ES-I3 (cell line): Measurements from ENCODE around the gene MRTFB.

ENCODE experiments used
- H3K36me3 ChIP-seq: 2 replicates; pipeline ENCODE4 v1.6.1; 2013; ENCODE audit warnings: mild to moderate bottlenecking, low read length, control low read depth, moderate library complexity; ENCODE audit not compliant: insufficient read depth
- H3K4me1 ChIP-seq: 2 replicates; pipeline ENCODE4 v1.6.1; 2013; ENCODE audit warnings: mild to moderate bottlenecking, control low read depth, low read length; ENCODE audit not compliant: insufficient read depth
- H3K9ac ChIP-seq: 2 replicates; pipeline ENCODE4 v1.6.1; 2013; ENCODE audit warnings: low read depth, mild to moderate bottlenecking, low read length, moderate library complexity
- H3K9me3 ChIP-seq: 2 replicates; pipeline ENCODE4 v1.6.1; 2013; ENCODE audit warnings: mild to moderate bottlenecking, low read length, moderate library complexity; ENCODE audit not compliant: control insufficient read depth, insufficient read depth

Gene MRTFB

DNA sequence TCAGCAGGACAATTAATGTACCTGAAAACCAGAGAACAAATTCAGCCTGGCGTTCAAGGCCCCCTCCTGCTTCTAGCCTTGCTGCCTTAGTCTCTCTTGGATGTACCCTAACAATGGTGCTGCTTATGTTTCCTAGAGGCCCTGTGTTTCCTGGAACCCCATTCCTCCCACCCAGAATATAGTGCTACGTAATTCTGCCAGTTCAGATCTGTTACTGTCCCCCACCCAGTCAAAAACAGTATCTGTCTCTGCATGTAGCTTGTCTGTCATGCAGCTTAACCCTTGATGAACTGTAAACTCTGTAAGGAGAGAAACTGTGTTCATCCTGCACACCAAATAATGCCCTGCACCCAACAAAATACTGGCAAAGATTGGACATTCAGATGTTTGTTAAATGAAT is 6.8 kb downstream of the MRTFB start:
- Histone ChIP-seq H3K9me3 (no peaks in the 10 kb centered on the region), H3K4me1 (no peaks in the 10 kb centered on the region), H3K36me3 (0 out of 2 replicates have a peak, but pooled peaks cover 3% of the 10 kb centered on the region), H3K9ac (no peak overlapping the region)

DNA sequence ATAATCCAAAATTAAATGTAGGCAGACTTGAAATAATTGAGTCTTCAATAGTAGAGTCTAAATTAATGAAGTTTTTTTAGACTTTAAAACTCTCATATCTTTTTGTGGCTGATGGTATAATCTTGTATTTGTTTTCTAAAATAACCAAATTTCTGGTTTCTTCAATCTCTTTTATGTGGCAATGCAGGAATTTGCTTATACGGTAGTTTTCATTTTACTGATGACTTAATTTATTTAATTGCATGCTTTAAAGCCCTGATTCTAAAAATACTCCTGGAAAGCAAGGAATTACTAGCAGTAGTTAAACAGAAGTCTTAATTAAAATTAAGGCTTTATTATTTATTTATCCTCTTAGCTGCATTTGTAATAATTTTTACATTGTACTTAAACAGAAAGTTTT is 15.4 kb downstream of the MRTFB start:
- no peaks in the 10 kb centered on the region; the same call in 1 of the 2 replicates for H3K36me3 ChIP-seq
- no peak overlapping the region for H3K9ac ChIP-seq
- peaks cover 5% of the 10 kb centered on the region; the same call in 1 of the 2 replicates for H3K4me1 ChIP-seq
- no peaks in the 10 kb centered on the region for H3K9me3 ChIP-seq

DNA sequence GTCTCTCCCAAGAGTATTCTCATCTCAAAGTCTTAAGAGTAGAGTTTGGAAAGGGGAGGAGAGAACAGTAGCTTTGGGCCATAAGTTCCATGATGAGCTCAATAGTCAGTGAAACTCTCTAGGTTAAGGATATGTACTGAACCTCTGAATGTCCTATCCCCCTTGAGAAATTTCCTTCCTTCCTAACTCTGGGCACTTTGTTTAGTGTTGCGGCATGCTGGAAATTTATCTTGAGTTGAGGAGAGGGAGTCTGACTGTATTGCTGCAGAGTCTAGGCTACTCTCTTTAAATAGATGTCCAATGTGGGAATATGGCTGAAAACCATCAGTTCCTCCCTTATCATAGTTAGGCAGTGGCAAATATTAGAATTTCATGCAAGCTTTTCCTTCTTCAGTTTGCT is 16.1 kb downstream of the MRTFB start:
- Histone ChIP-seq H3K9ac (no peak overlapping the region), H3K36me3 (no peaks in the 10 kb centered on the region; the same call in 1 of the 2 replicates), H3K4me1 (peaks cover 5% of the 10 kb centered on the region; the same call in 1 of the 2 replicates), H3K9me3 (no peaks in the 10 kb centered on the region)

DNA sequence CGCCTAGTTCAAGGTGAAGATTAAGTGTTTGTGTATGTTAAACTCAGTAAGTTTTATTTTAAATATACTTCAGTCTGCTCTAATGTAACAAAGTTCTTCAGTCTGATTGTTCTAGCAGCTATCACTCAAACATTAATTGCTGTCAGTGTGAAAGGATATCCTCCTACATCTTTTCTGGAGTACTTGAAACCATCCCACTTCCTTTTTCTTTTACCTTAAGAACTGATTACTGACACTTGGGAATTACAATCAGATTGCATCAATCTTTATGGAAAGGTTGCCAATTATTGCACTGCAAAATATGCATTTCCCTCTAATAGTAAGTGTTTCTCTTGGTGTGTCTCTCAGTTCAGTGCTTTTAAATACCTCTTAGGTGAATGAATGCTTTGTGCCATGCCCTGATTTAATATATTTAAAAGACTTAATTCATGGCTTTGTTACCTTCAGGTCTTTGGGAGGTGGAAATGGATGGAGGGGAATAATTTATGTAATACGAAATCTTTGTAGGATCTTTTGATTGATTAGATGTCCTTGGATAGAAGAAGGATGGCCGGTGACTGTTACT is 16.6 kb downstream of the MRTFB start:
- peaks cover 5% of the 10 kb centered on the region; the same call in 1 of the 2 replicates for H3K4me1 ChIP-seq
- H3K9me3 ChIP-seq, result no peaks in the 10 kb centered on the region
- H3K9ac ChIP-seq, result no peak overlapping the region
- no peaks in the 10 kb centered on the region; the same call in 1 of the 2 replicates for H3K36me3 ChIP-seq

DNA sequence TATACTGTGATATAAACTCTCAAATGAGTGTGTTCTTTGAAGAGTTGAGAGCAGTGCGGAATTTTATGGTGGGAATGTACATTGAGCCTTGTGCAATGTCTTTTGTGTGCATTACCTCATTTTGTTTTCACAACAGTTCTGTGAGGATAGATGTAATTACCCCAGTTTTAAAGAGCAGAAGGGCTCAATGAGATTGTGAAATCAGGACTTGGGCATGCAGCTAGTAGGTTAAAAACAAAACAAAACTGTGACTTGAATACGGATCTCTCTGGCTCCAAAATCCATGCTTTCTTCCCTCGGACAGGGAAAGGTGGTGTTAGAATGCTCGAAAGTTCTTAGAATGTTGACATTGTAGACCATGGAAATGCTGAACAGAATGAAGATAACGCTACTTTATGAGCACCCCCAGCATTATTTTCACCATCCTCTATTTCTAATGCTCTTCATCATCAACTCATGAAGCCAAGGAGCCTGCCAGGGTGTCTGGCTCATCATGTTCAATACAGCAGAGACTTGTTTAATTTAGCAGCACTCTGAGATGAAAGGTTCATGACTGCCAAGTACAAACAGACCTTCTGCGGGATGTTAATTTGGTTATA is 17.1 kb downstream of the MRTFB start:
- Histone ChIP-seq H3K36me3 (no peaks in the 10 kb centered on the region; the same call in 1 of the 2 replicates), H3K4me1 (peaks cover 5% of the 10 kb centered on the region; the same call in 1 of the 2 replicates), H3K9me3 (no peaks in the 10 kb centered on the region), H3K9ac (no peak overlapping the region)

DNA sequence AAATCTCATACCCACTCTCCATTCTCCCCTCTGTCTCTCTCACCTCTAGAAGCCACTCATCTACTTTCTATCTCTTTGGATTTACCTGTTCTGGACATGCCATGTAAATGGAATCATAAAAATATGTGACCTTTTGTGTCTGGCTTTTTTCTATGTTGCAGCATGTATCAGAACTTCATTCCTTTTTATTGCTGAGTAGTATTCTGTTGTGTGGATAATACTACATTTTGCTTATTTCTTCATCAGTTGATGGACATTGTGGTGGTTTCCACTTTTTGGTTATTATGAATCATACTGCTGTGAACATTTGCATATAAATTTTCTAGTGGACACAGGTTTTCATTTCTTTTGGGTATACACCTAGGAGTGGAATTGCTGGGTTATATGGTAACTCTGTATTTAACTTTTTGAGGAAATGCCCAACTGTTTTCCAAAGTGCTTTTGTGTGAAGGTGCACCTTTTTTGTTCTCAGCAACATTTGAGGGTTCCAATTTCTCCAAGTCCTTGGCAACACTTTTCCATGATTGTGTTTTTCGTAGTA is 18.2 kb downstream of the MRTFB start:
- Histone ChIP-seq H3K9ac (no peak overlapping the region), H3K4me1 (peaks cover 5% of the 10 kb centered on the region; the same call in 1 of the 2 replicates), H3K9me3 (no peaks in the 10 kb centered on the region), H3K36me3 (no peaks in the 10 kb centered on the region; the same call in 1 of the 2 replicates)

DNA sequence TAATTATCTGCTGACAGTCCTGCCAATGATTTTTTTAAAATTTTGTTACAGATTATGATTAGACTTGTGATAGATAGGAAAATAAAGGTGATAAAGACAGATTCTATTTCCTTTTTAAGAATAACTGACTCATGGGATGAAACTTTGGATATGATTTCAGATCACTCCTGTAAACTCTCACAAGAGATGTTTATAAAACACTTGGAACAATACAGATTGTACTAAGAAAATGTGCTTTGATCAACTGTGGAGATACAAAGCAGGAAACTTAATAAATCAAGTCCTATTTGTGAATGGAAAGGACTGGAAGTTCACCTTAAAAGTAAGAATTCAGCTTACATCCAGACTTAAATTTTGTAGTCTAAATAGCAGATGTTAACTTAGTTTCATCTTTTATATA is 21.4 kb downstream of the MRTFB start:
- Histone ChIP-seq H3K9ac (no peak overlapping the region), H3K4me1 (peaks cover 10% of the 10 kb centered on the region; the same call in 1 of the 2 replicates), H3K9me3 (no peaks in the 10 kb centered on the region), H3K36me3 (no peaks in the 10 kb centered on the region)

DNA sequence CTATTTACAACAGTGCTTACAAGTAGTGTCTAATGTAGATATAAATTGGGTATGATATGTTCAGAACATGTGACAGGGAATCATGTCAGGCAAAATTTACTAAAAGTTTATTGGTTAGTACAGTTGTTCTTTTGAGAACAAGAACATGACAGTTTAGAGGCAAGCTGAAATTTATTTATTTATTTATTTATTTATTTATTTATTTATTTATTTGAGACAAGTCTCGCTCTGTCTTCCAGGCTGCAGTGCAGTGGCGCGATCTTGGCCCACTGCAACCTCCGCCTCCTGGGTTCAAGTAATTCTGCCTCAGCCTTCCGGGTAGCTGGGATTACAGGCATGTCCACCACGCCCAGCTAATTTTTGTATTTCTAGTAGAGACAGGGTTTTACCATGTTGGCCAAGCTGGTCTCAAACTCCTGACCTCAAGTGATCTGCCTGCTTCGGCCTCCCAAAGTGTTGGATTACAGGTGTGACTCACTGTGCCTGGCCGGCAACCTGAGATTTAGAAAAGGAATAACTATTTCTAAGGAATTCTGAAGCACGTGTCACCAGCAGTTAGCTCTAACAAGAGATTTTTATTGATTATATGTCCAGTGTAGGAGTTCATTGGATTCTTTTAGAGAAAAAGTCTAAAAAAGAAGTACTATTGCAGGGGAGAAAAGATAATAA is 24.9 kb downstream of the MRTFB start:
- no peaks in the 10 kb centered on the region for H3K36me3 ChIP-seq
- no peak overlapping the region for H3K9ac ChIP-seq
- peaks cover 5% of the 10 kb centered on the region; the same call in 1 of the 2 replicates for H3K4me1 ChIP-seq
- no peaks in the 10 kb centered on the region for H3K9me3 ChIP-seq

DNA sequence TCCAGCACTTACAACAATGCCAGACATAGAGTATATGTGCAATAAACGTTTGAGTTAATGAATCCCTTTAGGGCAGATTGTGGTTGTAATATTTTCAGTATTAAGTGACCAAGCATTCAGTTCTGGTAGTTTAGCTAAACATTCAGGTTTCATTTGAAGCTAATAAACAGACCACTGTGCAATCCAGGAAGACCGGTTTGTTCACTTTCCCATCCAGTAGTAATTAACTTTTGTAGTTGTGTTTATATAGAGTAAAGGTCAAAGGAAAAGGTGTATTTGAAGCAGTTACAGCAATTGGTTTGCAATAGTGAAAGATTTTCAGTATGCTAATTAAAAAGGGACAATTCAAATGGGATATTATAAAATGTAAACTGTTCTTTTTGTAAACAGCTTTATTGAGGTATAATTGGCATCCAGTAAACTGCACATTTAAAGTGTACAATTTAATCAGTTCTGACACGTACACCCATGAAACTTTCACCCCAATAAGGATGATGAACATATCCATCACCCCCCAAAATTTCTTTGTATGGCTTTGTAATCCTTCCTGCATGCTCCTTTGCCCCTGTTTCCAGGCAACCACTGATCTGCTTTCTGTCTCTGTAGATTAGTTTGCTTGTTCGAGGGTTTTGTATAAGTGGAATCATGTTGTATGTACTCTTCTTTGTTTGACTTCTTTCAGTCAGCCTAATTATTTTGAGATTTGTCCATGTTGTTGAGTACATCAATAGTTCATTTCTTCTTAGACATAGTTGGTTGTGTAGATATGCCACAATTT is 26.3 kb downstream of the MRTFB start:
- Histone ChIP-seq H3K4me1 (peaks cover 5% of the 10 kb centered on the region; the same call in 1 of the 2 replicates), H3K9ac (no peak overlapping the region), H3K36me3 (no peaks in the 10 kb centered on the region), H3K9me3 (no peaks in the 10 kb centered on the region)

DNA sequence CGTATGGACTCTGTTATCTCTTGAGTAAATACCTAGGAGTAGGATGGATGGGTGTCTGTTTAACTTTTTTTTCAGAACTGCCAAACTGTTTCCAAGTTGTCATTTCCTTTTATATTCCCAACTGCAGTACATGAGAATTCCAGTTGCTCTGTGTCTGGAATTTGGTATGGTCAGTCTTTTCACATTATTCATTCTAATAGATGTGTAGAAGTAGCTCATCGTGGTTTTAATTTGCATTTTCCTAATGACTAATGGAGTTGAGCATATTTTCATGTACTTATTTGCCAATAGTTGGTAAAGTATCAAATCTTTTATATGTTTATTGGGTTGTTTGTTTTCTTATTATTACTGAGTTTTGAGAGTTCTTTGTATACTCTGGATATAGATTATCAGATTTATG is 27.0 kb downstream of the MRTFB start:
- Histone ChIP-seq H3K9ac (no peak overlapping the region), H3K36me3 (no peaks in the 10 kb centered on the region), H3K4me1 (peaks cover 10% of the 10 kb centered on the region; the same call in 1 of the 2 replicates), H3K9me3 (no peaks in the 10 kb centered on the region)

DNA sequence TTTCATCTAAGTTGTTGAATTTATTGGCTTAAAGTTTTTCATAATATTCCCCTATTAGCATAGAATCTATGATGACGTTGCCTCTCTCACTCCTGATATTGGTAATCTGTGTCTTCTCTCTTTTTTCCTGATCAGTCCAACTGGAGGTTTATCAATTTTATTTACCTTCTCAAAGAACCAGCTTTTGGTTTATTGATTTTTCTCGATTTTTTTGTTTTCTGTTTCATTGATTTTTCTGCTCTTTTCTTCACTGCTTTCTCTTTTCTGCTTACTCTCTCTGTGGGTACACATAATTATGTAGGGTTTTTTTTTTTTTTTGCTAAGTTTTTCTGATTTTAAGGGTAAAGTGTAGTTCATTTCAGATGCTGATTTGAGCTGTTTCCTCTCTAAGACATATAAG is 29.7 kb downstream of the MRTFB start:
- Histone ChIP-seq H3K9ac (no peak overlapping the region), H3K36me3 (no peaks in the 10 kb centered on the region), H3K4me1 (peaks cover 18% of the 10 kb centered on the region), H3K9me3 (no peaks in the 10 kb centered on the region)

DNA sequence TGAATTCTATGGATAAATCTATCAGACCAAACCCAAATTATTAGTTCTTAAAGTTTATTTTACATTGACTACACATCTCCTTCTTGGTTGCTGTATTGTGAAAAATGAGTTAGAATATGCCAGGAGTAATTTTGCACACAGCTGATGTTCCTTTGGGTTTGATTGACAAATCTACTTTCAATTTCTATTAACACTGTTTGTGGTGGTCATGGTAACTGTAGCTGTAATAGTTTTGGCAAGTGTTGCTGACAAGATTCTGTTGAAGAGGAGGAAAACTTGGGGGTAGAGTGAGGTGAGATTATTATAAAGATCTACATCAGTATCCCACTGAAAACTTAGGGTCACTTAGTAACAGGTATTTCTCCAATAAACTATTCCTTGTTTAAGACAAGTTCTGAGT is 30.3 kb downstream of the MRTFB start:
- Histone ChIP-seq H3K9me3 (no peaks in the 10 kb centered on the region), H3K36me3 (no peaks in the 10 kb centered on the region)

DNA sequence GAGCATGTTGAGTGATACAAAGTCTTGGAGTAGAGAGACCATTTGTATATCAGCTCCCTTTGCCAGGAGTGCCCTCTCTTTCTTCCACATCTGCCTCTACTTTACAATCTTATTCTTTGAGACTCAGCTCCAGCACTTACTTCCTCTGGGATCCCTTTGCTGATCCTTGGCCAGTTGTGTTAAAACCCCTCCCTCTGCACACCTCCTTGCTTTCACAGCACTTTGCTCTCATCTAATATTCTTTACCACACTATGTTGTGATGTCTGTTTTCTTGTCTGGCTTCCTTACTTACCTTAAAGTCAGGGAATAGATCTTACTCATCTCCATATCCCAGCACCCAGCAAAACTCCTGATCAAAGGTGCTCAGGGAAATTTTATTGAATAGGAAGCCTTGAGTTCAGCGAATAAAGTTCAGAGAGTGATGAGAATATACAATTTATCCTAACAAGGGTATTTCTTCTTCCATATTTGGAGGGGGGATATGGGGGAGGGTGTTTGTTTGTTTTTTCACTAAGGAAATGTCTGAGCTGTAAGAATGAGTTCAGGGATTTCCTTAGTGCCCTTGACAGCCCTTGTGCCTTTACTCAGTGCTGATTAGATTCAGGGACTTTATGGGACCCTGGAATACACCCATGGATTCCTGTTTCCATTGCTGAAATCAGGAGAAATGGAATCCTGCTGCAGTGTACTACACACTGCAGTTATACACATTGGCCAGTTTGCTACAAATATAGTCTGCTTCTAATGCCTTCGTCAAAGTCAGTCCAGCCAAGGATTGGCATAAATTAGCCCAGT is 32.0 kb downstream of the MRTFB start:
- Histone ChIP-seq H3K4me1 (peaks cover 16% of the 10 kb centered on the region; the same call in 1 of the 2 replicates), H3K9me3 (no peaks in the 10 kb centered on the region), H3K36me3 (no peaks in the 10 kb centered on the region), H3K9ac (no peak overlapping the region)

More for the DNA sequence above, 30.3 kb downstream of the MRTFB start:
- H3K4me1 ChIP-seq, result peaks cover 17% of the 10 kb centered on the region
- H3K9ac ChIP-seq, result no peak overlapping the region
